ENCODE measurements around the gene TM7SF2. TPM values are rescaled to one million over a fixed set of nuclear protein-coding genes. Genes with fewer than 3 reads are reported as not detected.

Gene TM7SF2
- total RNA-seq, 1 experiment from 2014 or later: 63.8 TPM

DNA sequence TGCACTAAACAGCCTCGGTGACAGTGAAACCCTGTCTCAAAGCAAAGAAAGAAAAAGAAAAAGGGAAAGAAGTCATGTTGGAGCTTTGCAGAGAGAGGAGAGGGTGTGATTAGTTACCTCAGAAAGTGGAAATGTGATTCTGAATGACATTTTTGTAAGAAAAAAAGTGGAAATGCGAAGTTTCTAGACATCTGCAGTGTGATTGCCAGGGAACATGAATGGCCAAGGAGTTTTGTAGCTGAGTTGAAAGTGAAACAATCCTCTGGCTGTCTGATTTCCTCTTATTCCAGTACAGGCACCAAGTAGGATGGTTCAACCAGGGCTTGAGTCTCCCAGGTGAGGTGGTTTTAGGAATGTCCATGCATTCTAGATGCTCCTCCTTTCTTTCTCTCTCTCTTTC, 40.5 kb downstream of the TM7SF2 start (continued):
- TF ChIP-seq, protein P1, sequence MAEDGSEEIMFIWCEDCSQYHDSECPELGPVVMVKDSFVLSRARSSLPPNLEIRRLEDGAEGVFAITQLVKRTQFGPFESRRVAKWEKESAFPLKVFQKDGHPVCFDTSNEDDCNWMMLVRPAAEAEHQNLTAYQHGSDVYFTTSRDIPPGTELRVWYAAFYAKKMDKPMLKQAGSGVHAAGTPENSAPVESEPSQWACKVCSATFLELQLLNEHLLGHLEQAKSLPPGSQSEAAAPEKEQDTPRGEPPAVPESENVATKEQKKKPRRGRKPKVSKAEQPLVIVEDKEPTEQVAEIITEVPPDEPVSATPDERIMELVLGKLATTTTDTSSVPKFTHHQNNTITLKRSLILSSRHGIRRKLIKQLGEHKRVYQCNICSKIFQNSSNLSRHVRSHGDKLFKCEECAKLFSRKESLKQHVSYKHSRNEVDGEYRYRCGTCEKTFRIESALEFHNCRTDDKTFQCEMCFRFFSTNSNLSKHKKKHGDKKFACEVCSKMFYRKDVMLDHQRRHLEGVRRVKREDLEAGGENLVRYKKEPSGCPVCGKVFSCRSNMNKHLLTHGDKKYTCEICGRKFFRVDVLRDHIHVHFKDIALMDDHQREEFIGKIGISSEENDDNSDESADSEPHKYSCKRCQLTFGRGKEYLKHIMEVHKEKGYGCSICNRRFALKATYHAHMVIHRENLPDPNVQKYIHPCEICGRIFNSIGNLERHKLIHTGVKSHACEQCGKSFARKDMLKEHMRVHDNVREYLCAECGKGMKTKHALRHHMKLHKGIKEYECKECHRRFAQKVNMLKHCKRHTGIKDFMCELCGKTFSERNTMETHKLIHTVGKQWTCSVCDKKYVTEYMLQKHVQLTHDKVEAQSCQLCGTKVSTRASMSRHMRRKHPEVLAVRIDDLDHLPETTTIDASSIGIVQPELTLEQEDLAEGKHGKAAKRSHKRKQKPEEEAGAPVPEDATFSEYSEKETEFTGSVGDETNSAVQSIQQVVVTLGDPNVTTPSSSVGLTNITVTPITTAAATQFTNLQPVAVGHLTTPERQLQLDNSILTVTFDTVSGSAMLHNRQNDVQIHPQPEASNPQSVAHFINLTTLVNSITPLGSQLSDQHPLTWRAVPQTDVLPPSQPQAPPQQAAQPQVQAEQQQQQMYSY (CRISPR knock-in tag; IDR thresholded peaks at IDR 0.05): no peak
- TF ChIP-seq HMGXB4 (CRISPR knock-in tag; IDR thresholded peaks at IDR 0.05): no peak
- TF ChIP-seq, protein P2, sequence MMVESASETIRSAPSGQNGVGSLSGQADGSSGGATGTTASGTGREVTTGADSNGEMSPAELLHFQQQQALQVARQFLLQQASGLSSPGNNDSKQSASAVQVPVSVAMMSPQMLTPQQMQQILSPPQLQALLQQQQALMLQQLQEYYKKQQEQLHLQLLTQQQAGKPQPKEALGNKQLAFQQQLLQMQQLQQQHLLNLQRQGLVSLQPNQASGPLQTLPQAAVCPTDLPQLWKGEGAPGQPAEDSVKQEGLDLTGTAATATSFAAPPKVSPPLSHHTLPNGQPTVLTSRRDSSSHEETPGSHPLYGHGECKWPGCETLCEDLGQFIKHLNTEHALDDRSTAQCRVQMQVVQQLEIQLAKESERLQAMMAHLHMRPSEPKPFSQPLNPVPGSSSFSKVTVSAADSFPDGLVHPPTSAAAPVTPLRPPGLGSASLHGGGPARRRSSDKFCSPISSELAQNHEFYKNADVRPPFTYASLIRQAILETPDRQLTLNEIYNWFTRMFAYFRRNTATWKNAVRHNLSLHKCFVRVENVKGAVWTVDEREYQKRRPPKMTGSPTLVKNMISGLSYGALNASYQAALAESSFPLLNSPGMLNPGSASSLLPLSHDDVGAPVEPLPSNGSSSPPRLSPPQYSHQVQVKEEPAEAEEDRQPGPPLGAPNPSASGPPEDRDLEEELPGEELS (CRISPR knock-in tag; IDR thresholded peaks at IDR 0.05): no peak
- TF ChIP-seq EMX1 (CRISPR knock-in tag; IDR thresholded peaks at IDR 0.05): no peak
- no peak for TF ChIP-seq OVOL2 (CRISPR knock-in tag; IDR thresholded peaks at IDR 0.05; ENCODE audit: borderline replicate concordance)
- TF ChIP-seq FOXP1 (CRISPR knock-in tag; IDR thresholded peaks at IDR 0.05; ENCODE audit: borderline replicate concordance): no peak
- TF ChIP-seq, protein P3, sequence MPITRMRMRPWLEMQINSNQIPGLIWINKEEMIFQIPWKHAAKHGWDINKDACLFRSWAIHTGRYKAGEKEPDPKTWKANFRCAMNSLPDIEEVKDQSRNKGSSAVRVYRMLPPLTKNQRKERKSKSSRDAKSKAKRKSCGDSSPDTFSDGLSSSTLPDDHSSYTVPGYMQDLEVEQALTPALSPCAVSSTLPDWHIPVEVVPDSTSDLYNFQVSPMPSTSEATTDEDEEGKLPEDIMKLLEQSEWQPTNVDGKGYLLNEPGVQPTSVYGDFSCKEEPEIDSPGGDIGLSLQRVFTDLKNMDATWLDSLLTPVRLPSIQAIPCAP (CRISPR knock-in tag; IDR thresholded peaks at IDR 0.05): no peak
- no peak for TF ChIP-seq USF2 (CRISPR knock-in tag; IDR thresholded peaks at IDR 0.05)
- no peak for TF ChIP-seq CBFB (CRISPR knock-in tag; IDR thresholded peaks at IDR 0.05; ENCODE audit: low read depth)
- no peak for TF ChIP-seq MLX (CRISPR knock-in tag; IDR thresholded peaks at IDR 0.05)
- TF ChIP-seq, protein P4, sequence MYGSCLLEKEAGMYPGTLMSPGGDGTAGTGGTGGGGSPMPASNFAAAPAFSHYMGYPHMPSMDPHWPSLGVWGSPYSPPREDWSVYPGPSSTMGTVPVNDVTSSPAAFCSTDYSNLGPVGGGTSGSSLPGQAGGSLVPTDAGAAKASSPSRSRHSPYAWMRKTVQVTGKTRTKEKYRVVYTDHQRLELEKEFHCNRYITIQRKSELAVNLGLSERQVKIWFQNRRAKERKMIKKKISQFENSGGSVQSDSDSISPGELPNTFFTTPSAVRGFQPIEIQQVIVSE (CRISPR knock-in tag; IDR thresholded peaks at IDR 0.05; ENCODE audit: borderline replicate concordance): no peak

DNA sequence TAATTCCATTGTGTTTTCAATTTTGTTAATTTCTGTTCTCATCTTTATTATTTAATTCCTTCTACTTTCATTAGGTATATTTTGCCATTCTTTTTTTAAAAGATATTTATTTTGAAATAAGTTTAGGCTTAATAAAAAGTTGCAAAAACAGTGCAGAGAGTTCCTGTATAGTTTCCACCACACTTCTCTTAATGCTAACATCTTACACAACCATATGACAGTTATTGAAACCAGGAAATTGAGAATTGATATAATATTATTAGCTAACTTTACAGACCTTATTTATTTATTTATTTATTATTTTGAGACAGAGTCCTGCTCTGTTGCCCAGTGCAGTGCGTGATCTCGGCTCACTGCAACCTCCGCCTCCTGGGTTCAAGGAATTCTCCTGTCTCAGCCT, 44.6 kb downstream of the TM7SF2 start:
- H3K9me3 Mint-ChIP-seq: no peaks in the 10 kb centered on the region
- DNase-seq (ENCODE audit: low spot score) (no peak), ATAC-seq (no peak)
- ChIA-PET POLR2A (no interaction called here), CTCF (interaction anchor here (0.6 kb wide), 1 partner anchor 119 kb away, joined by 5 read pairs; no protein-coding TSS in a partner anchor)
- H3K4me1 Mint-ChIP-seq: no peaks in the 10 kb centered on the region
- peaks cover 29% of the 10 kb centered on the region for H3K27me3 Mint-ChIP-seq (ENCODE audit: low read depth)
- no peaks in the 10 kb centered on the region for H3K36me3 Mint-ChIP-seq
- no peak for TF ChIP-seq ERG (CRISPR knock-in tag; IDR thresholded peaks at IDR 0.05)
- no peak for TF ChIP-seq ZNF232 (CRISPR knock-in tag; IDR thresholded peaks at IDR 0.05)
- no peak for TF ChIP-seq EMX1 (CRISPR knock-in tag; IDR thresholded peaks at IDR 0.05)
- no peak for TF ChIP-seq ZNF317 (CRISPR knock-in tag; IDR thresholded peaks at IDR 0.05; ENCODE audit: borderline replicate concordance, low read depth)
- TF ChIP-seq CBFB (CRISPR knock-in tag; IDR thresholded peaks at IDR 0.05; ENCODE audit: low read depth): no peak
- H3K4me3 Mint-ChIP-seq: no peak overlapping the region
- H3K27ac Mint-ChIP-seq: no peak overlapping the region
